HL-60 (cell line): Measurements from ENCODE around the gene NLRX1.

Source experiments
- GABPA ChIP-seq: IDR thresholded peaks from 2 replicates; pipeline ENCODE4 v1.6.1; 2012; ENCODE audit warnings: low read depth
- TF ChIP-seq, protein P1 (sequence below): IDR thresholded peaks from one replicate; pipeline ENCODE4 v1.5.1; 2011; ENCODE audit warnings: low read length, control low read depth, inconsistent platforms; ENCODE audit not compliant: insufficient read depth

DNA sequence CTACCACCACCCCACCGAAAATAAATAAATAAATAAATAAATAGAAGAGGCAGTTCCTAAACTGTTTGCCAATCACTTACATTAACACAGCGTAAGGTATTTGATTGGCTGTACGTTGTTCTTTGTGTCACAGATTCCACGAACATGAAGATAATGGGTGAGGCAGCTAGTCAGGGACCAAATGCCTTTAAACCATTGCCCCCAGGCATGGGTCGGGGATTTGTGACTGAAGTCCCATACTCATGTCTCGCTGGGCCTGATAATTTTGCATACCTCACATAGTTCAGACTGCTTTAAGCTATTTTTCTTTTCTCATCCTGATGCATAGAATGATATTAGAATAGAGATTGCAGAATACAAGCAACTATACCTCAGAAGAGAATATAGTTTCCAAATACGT is 34.0 kb downstream of the NLRX1 start:
- TF ChIP-seq, protein P1, sequence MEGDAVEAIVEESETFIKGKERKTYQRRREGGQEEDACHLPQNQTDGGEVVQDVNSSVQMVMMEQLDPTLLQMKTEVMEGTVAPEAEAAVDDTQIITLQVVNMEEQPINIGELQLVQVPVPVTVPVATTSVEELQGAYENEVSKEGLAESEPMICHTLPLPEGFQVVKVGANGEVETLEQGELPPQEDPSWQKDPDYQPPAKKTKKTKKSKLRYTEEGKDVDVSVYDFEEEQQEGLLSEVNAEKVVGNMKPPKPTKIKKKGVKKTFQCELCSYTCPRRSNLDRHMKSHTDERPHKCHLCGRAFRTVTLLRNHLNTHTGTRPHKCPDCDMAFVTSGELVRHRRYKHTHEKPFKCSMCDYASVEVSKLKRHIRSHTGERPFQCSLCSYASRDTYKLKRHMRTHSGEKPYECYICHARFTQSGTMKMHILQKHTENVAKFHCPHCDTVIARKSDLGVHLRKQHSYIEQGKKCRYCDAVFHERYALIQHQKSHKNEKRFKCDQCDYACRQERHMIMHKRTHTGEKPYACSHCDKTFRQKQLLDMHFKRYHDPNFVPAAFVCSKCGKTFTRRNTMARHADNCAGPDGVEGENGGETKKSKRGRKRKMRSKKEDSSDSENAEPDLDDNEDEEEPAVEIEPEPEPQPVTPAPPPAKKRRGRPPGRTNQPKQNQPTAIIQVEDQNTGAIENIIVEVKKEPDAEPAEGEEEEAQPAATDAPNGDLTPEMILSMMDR, result no peak
- no peak for TF ChIP-seq GABPA
